NB4 (cell line): ENCODE measurements around the gene ALPK3.

Source experiments
- CTCF ChIP-seq: IDR thresholded peaks from one replicate; pipeline ENCODE4 v1.5.1; 2012; ENCODE audit warnings: low read depth, low read length
- MAX ChIP-seq: IDR thresholded peaks from 2 replicates; pipeline ENCODE4 v1.6.1; 2011; ENCODE audit warnings: low read depth, low read length
- POLR2A ChIP-seq: IDR thresholded peaks from 2 replicates; pipeline ENCODE4 v1.6.1; 2011; ENCODE audit warnings: mild to moderate bottlenecking; ENCODE audit not compliant: insufficient read length; ENCODE audit errors: extremely low read depth

GRCh38 chr15:84846269-84846668 lies 29.1 kb downstream of the ALPK3 start:
- TF ChIP-seq CTCF (no peak), POLR2A (no peak), MAX (no peak)
